ENCODE measurements around the gene EML6. TPM values are rescaled to one million over a fixed set of nuclear protein-coding genes. Genes with fewer than 3 reads are reported as not detected.
"Not testable (repeated sequence)": the region's sequence is repeated elsewhere in the genome, so short reads cannot be mapped to it uniquely, and the experiment has no call there.

The EML6 gene
- 0.89 TPM for total RNA-seq

- ATAC-seq (peak; percentile 100), DNase-seq (ENCODE audit: low spot score) (peak; percentile 97)
- intact Hi-C loops (cut with DNase I), result no loop called here
Measured at GRCh38 chr2:54723131-54723995, at the start of gene EML6. EML6 (plus strand) TSS chr2:54723662; CDS start chr2:54725062, 1,400 bp downstream.

- intact Hi-C loops (cut with DNase I), result no loop called here
- no peak for ATAC-seq
Measured at GRCh38 chr2:54675281-54675680, 48.2 kb upstream of the EML6 start.

GRCh38 chr2:54675738-54676137, 47.7 kb upstream of the EML6 start:
- DNase-seq (ENCODE audit: low spot score) (no peak), ATAC-seq (no peak)
- intact Hi-C loops (cut with DNase I), result no loop called here

More at GRCh38 chr2:54675281-54675680, 48.2 kb upstream of the EML6 start:
- DNase-seq (ENCODE audit: low spot score), result no peak

GRCh38 chr2:54676656-54677055, 46.8 kb upstream of the EML6 start:
- intact Hi-C loops (cut with DNase I), result no loop called here
- ATAC-seq (no peak), DNase-seq (ENCODE audit: low spot score) (no peak)

DNA sequence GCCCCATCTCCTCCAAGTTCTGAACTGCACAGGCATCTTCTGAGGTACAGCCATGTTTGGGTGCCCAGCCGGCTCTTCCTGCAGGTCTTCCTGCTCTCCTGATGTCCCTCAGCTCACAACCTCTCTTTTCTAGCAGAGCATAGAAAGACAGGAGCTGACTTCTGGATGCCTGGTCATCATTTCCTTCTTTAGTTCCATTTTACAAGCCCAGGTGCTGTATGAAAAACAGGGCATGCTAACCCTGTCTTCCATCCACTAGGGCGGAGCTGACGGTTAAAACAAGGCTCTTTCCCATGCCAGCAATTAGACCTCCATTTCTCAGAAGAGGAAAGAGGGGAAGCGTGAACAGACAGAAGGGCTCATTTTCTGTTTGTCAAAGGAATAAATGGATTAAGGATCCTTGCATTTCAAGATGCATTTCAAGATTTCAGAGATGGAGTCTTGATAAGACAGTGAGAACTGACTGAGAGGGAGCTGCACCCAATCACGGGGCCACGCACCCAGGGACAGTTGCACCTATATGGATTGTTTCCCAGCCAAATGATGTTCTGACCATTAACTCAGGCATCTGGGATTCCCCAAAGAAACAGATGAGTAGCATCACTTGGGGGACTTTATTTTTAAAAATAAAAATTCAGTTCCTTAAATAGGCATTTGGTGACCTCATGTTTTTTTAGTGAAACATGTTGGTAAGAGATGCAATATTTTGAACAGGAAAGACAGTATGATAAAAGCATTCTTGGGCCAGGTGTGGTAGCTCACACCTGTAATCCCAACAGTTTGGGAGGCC, 45.8 kb upstream of the EML6 start:
- intact Hi-C loops (cut with DNase I), result no loop called here
- ATAC-seq, result no peak

GRCh38 chr2:54678719-54679118, 44.7 kb upstream of the EML6 start:
- ATAC-seq (no peak), DNase-seq (ENCODE audit: low spot score) (no peak)
- intact Hi-C loops (cut with DNase I), result no loop called here

More for the DNA sequence above, 45.8 kb upstream of the EML6 start:
- DNase-seq (ENCODE audit: low spot score), result no peak

GRCh38 chr2:54680397-54681041, 42.9 kb upstream of the EML6 start:
- ATAC-seq (no peak), DNase-seq (ENCODE audit: low spot score) (no peak)
- intact Hi-C loops (cut with DNase I), result no loop called here

- DNase-seq (ENCODE audit: low spot score) (no peak), ATAC-seq (no peak)
- intact Hi-C loops (cut with DNase I), result no loop called here
Measured at GRCh38 chr2:54681416-54681815, 42.0 kb upstream of the EML6 start.

GRCh38 chr2:54683596-54683995, 39.9 kb upstream of the EML6 start:
- no peak for DNase-seq (ENCODE audit: low spot score)
- intact Hi-C loops (cut with DNase I), result no loop called here
- no peak for ATAC-seq

DNA sequence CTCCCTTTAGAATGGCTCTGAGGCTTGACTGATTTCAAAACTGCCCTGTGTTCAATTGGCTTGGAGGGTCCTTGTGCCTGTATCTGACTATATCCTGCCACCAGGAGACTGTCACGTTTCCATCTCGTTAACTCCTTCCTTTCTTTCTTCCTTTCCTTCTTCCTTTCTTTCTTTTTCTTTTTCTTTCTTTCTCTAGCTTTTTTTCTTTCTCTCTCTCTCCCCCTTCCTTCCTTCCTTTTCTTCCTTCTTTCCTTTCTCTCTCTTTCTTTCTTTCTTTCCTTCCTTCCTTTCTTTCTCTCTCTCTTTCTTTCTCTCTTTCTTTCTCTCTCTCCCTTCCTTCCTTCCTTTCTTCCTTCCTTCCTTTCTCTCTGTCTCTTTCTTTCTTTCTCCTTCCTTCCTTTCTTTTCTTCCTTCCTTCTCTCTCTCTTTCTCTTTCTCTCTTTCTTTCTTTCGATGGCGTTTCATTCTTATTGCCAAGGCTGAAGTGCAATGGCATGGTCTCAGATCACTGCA, 38.1 kb upstream of the EML6 start:
- no peak for DNase-seq (ENCODE audit: low spot score)
- intact Hi-C loops (cut with DNase I), result no loop called here
- no peak for ATAC-seq

GRCh38 chr2:54687595-54688152, 35.8 kb upstream of the EML6 start:
- intact Hi-C loops (cut with DNase I), result no loop called here
- no peak for DNase-seq (ENCODE audit: low spot score)
- ATAC-seq, result no peak

DNA sequence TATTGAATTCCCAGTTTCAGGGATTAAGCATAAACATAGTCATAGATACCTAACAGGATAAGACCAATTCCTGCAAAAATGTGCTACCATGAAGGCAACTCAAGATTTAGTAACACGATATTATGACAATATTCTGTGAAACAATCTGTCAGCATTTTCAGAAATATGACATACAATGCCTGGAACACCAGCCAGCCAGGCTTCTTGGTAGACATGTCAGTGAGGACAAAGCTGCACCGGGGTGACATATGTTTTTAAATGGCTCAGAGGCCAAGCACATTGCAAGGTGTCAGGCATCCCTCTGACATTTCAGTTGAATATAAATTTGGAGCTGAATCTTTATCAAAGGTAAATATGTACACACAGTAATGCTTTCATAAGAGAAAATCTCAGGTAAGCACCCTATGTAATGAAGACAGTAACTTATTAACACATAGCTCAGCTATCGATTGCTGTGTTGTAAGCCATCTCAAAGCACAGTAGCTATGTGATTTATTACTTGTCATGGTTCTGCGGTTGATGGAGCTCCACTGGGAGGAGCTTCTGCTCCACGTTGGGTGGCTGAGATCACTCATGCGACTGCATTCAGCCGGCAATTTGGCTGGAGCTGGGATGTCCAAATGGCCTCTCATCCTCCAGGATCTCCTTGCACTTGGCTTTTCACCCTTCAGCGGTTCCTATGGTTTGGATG, 31.9 kb upstream of the EML6 start:
- no peak for ATAC-seq
- DNase-seq (ENCODE audit: low spot score), result no peak
- intact Hi-C loops (cut with DNase I), result no loop called here

DNA sequence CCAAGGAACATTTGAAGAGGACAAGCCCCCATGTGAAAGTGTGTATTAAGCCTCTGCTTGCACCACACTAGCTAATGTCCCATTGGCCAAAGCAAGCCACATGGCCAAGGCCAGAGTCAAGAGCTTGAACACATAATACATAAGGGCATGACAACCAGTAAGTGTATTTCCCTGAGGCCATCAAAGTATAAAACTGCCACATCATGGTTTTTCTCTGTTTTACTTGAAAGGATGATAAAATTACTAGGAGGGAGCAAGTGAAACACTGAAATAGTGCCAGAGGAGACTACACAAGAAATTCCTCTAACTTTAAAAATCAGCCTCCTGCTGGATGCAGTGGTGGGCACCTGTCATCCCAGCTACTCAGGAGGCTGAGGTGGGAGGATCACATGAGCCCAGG, 30.9 kb upstream of the EML6 start:
- ATAC-seq (no peak), DNase-seq (ENCODE audit: low spot score) (no peak)
- intact Hi-C loops (cut with DNase I), result no loop called here

GRCh38 chr2:54695378-54695777, 28.1 kb upstream of the EML6 start:
- intact Hi-C loops (cut with DNase I), result no loop called here
- DNase-seq (ENCODE audit: low spot score) (no peak), ATAC-seq (no peak)

DNA sequence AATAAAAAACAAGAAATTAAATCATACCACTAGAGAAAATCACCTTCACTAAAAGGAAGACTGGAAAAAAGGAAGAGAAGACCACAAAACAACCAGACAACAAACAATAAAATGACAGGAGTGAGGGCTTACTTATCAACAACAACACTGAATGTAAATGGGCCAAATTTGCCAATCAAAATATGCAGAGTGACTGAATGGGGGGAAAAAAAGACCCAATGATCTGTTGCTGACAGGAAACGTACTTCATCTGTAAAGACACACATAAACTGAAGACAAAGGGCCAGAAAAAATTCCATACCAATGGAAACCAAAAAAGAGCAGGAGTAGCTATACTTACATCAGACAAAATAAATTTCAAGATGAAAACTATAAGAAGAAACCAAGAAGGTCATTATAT, 25.5 kb upstream of the EML6 start:
- ATAC-seq, result no peak
- intact Hi-C loops (cut with DNase I), result no loop called here
- no peak for DNase-seq (ENCODE audit: low spot score)

GRCh38 chr2:54698926-54699325, 24.5 kb upstream of the EML6 start:
- ATAC-seq; intact Hi-C loops (cut with DNase I); DNase-seq (ENCODE audit: low spot score): not testable (repeated sequence)

DNA sequence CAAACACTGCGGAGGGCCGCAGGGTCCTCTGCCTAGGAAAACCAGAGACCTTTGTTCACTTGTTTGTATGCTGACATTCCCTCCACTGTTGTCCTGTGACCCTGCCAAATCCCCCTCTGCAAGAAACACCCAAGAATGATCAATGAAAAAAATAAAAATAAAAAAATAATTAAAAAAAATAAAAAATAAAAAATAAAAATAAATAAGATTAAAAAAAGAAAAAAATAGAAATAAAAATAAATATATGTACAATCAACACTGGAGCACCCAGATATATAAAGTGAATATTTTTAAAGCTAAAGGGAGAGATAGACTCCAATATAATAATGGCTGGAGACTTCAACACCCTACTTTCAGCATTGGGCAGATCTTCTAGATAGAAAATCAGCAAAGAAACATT, 23.8 kb upstream of the EML6 start:
- no peak for ATAC-seq
- intact Hi-C loops (cut with DNase I), result no loop called here
- DNase-seq (ENCODE audit: low spot score), result no peak

- DNase-seq (ENCODE audit: low spot score), result no peak
- no peak for ATAC-seq
- intact Hi-C loops (cut with DNase I), result no loop called here
Measured at GRCh38 chr2:54701029-54701428, 22.4 kb upstream of the EML6 start.

GRCh38 chr2:54704238-54704637, 19.2 kb upstream of the EML6 start:
- ATAC-seq (no peak), DNase-seq (ENCODE audit: low spot score) (no peak)
- intact Hi-C loops (cut with DNase I), result no loop called here
